Urinary bladder (tissue), 4 donors: ENCODE data around the gene MARCHF10. TPM values are rescaled to one million over a fixed set of nuclear protein-coding genes. Genes with fewer than 3 reads are reported as not detected.
"Not testable (repeated sequence)": the region's sequence is repeated elsewhere in the genome, so short reads cannot be mapped to it uniquely, and the experiment has no call there.

Source experiments
- DNase-seq: peaks from one replicate; pipeline ENCODE4 v3.0.0-alpha.2; 2015; ENCODE audit errors: extremely low spot score
- H3K27ac ChIP-seq: one replicate; pipeline ENCODE4 v1.5.1; 2013; ENCODE audit warnings: low read depth, mild to moderate bottlenecking, moderate library complexity
- H3K36me3 ChIP-seq: one replicate; pipeline ENCODE4 v1.6.1; 2013; ENCODE audit warnings: mild to moderate bottlenecking, moderate library complexity; ENCODE audit not compliant: insufficient read depth
- H3K4me1 ChIP-seq: one replicate; pipeline ENCODE4 v1.6.1; 2013; ENCODE audit warnings: mild to moderate bottlenecking, moderate library complexity; ENCODE audit not compliant: insufficient read depth
- H3K4me3 ChIP-seq: one replicate; pipeline ENCODE4 v1.5.1; 2013; ENCODE audit warnings: low read depth, low read length
- WGBS: extraction: QIAGEN DNeasy Blood & Tissue Kit; methylation state at CpG from one replicate; pipeline ENCODE4 v1.1.7; 2013; 5-methylcytosine and 5-hydroxymethylcytosine counted together
- polyA plus RNA-seq: library from polyadenylated mRNA; stranded (reverse); fragments of 200-250 nt; gene quantifications from one replicate; pipeline ENCODE4 v1.2.3, GENCODE V29; 2013
- total RNA-seq: library from RNA; depleted of rRNA; stranded (reverse); fragments of >200 nt; gene quantifications from one replicate; pipeline ENCODE4 v1.2.3, GENCODE V29; 2014
- donor health status: healthy with polysubstance abuse.
- donor health status: healthy.

MARCHF10 gene
- 0.42 TPM for total RNA-seq
- polyA plus RNA-seq: 0.08 TPM

- H3K4me1 ChIP-seq: no peaks in the 10 kb centered on the region
- 9% methylated on average over 57 of the region's 57 CpGs for WGBS
- H3K27ac ChIP-seq: no peak within 1 kb of the TSS
- DNase-seq: no peak
- H3K4me3 ChIP-seq: peak within 1 kb of the TSS; percentile 19
- H3K36me3 ChIP-seq: no peaks in the 10 kb centered on the region
These were observed at the start of gene MARCHF10 for GRCh38 chr17:62807812-62808575. MARCHF10 (minus strand) TSS chr17:62808314; CDS start chr17:62801735, 6,579 bp downstream.

GRCh38 chr17:62857526-62857925 is 49.4 kb upstream of the MARCHF10 start:
- 72% methylated on average over 6 of the region's 6 CpGs for WGBS
- Histone ChIP-seq H3K36me3 (no peaks in the 10 kb centered on the region), H3K27ac (no peak overlapping the region), H3K4me1 (no peaks in the 10 kb centered on the region), H3K4me3 (no peak overlapping the region)
- DNase-seq: no peak

GRCh38 chr17:62856594-62856993 is 48.5 kb upstream of the MARCHF10 start:
- WGBS: 83% methylated on average over 3 of the region's 3 CpGs
- no peak for DNase-seq
- Histone ChIP-seq H3K27ac (no peak overlapping the region), H3K4me3 (no peak overlapping the region), H3K4me1 (no peaks in the 10 kb centered on the region), H3K36me3 (no peaks in the 10 kb centered on the region)

GRCh38 chr17:62855156-62855555 is 47.0 kb upstream of the MARCHF10 start:
- no peaks in the 10 kb centered on the region for H3K4me1 ChIP-seq
- H3K27ac ChIP-seq: no peak overlapping the region
- WGBS: 76% methylated on average over 5 of the region's 5 CpGs
- DNase-seq: no peak
- no peak overlapping the region for H3K4me3 ChIP-seq
- H3K36me3 ChIP-seq: no peaks in the 10 kb centered on the region

- Histone ChIP-seq H3K4me1 (no peaks in the 10 kb centered on the region), H3K36me3 (no peaks in the 10 kb centered on the region), H3K27ac (no peak overlapping the region), H3K4me3 (no peak overlapping the region)
- no peak for DNase-seq
- 67% methylated on average over 6 of the region's 6 CpGs for WGBS
These were observed 46.1 kb upstream of the MARCHF10 start for GRCh38 chr17:62854098-62854680.

- H3K4me1 ChIP-seq: no peaks in the 10 kb centered on the region
- H3K27ac ChIP-seq: no peak overlapping the region
- H3K36me3 ChIP-seq: no peaks in the 10 kb centered on the region
- DNase-seq: no peak
- no peak overlapping the region for H3K4me3 ChIP-seq
- WGBS: 95% methylated on average over 2 of the region's 2 CpGs
These were observed 44.1 kb upstream of the MARCHF10 start for GRCh38 chr17:62852195-62852594.

GRCh38 chr17:62849591-62850415 is 41.7 kb upstream of the MARCHF10 start:
- DNase-seq, H3K4me1 ChIP-seq, H3K36me3 ChIP-seq, H3K4me3 ChIP-seq, H3K27ac ChIP-seq: not testable (repeated sequence)
- WGBS: 91% methylated on average over 10 of the region's 10 CpGs

GRCh38 chr17:62848334-62848733 is 40.2 kb upstream of the MARCHF10 start:
- Histone ChIP-seq H3K4me3 (no peak overlapping the region), H3K36me3 (no peaks in the 10 kb centered on the region), H3K4me1 (no peaks in the 10 kb centered on the region), H3K27ac (no peak overlapping the region)
- DNase-seq: no peak
- WGBS: 90% methylated on average over 5 of the region's 5 CpGs

GRCh38 chr17:62847426-62847825 is 39.3 kb upstream of the MARCHF10 start:
- no peaks in the 10 kb centered on the region for H3K36me3 ChIP-seq
- no peak for DNase-seq
- 75% methylated on average over 9 of the region's 9 CpGs for WGBS
- no peaks in the 10 kb centered on the region for H3K4me1 ChIP-seq
- no peak overlapping the region for H3K27ac ChIP-seq
- no peak overlapping the region for H3K4me3 ChIP-seq

GRCh38 chr17:62840871-62841270 is 32.8 kb upstream of the MARCHF10 start:
- no peak for DNase-seq
- Histone ChIP-seq H3K27ac (no peak overlapping the region), H3K36me3 (no peaks in the 10 kb centered on the region), H3K4me3 (no peak overlapping the region), H3K4me1 (no peaks in the 10 kb centered on the region)
- WGBS: 85% methylated on average over 4 of the region's 4 CpGs

- not testable (repeated sequence) for DNase-seq, H3K36me3 ChIP-seq, H3K4me3 ChIP-seq, H3K4me1 ChIP-seq, H3K27ac ChIP-seq
- 97% methylated on average over 4 of the region's 4 CpGs for WGBS
These were observed 25.7 kb upstream of the MARCHF10 start for GRCh38 chr17:62833816-62834215.

- Histone ChIP-seq H3K27ac (no peak overlapping the region), H3K4me3 (no peak overlapping the region), H3K36me3 (no peaks in the 10 kb centered on the region), H3K4me1 (no peaks in the 10 kb centered on the region)
- no peak for DNase-seq
- WGBS: 98% methylated on average over 1 of the region's 1 CpG
These were observed 24.3 kb upstream of the MARCHF10 start for GRCh38 chr17:62832405-62832804.

GRCh38 chr17:62831066-62831465 is 23.0 kb upstream of the MARCHF10 start:
- H3K4me3 ChIP-seq, H3K36me3 ChIP-seq, DNase-seq, H3K27ac ChIP-seq, H3K4me1 ChIP-seq: not testable (repeated sequence)
- 84% methylated on average over 6 of the region's 6 CpGs for WGBS
